HG03460 (cell line): ENCODE results near the gene ZC3H7A.

Experiments used
- ATAC-seq: cut with Tn5 transposase; IDR thresholded peaks from one replicate; pipeline ENCODE4 v1.9.1; 2021; ENCODE audit not compliant: unreplicated experiment

ZC3H7A gene

GRCh38 chr16:11740567-11740966 is 56.5 kb downstream of the ZC3H7A start:
- no peak for ATAC-seq

GRCh38 chr16:11738742-11739544 is 58.1 kb downstream of the ZC3H7A start:
- ATAC-seq = no peak

GRCh38 chr16:11737713-11738112 is 59.3 kb downstream of the ZC3H7A start:
- no peak for ATAC-seq

- ATAC-seq = no peak
Measured at GRCh38 chr16:11736903-11737302, 60.2 kb downstream of the ZC3H7A start.

GRCh38 chr16:11735787-11736186 is 61.3 kb downstream of the ZC3H7A start:
- ATAC-seq = no peak

GRCh38 chr16:11734653-11735043 is 62.4 kb downstream of the ZC3H7A start:
- no peak for ATAC-seq

GRCh38 chr16:11734025-11734652 is 62.9 kb downstream of the ZC3H7A start:
- no peak for ATAC-seq

GRCh38 chr16:11731222-11731621 is 65.8 kb downstream of the ZC3H7A start:
- ATAC-seq = no peak

- ATAC-seq = no peak
Measured at GRCh38 chr16:11729787-11730186, 67.3 kb downstream of the ZC3H7A start.

GRCh38 chr16:11727796-11728543 is 69.1 kb downstream of the ZC3H7A start:
- no peak for ATAC-seq

GRCh38 chr16:11726008-11726407 is 71.0 kb downstream of the ZC3H7A start:
- ATAC-seq = no peak

- no peak for ATAC-seq
Measured at GRCh38 chr16:11725457-11725856, 71.6 kb downstream of the ZC3H7A start.

GRCh38 chr16:11722468-11722808 is 74.6 kb downstream of the ZC3H7A start:
- no peak for ATAC-seq

GRCh38 chr16:11721781-11722467 is 75.1 kb downstream of the ZC3H7A start:
- ATAC-seq = no peak

- no peak for ATAC-seq
Measured at GRCh38 chr16:11719762-11720161, 77.3 kb downstream of the ZC3H7A start.

- ATAC-seq = no peak
Measured at GRCh38 chr16:11719171-11719570, 77.9 kb downstream of the ZC3H7A start.

GRCh38 chr16:11717811-11718210 is 79.2 kb downstream of the ZC3H7A start:
- ATAC-seq = no peak

- ATAC-seq = no peak
Measured at GRCh38 chr16:11716336-11716735, 80.7 kb downstream of the ZC3H7A start.

- no peak for ATAC-seq
Measured at GRCh38 chr16:11715246-11715947, 81.7 kb downstream of the ZC3H7A start.

- ATAC-seq = no peak
Measured at GRCh38 chr16:11712122-11712521, 84.9 kb downstream of the ZC3H7A start.

GRCh38 chr16:11711662-11712061 is 85.4 kb downstream of the ZC3H7A start:
- no peak for ATAC-seq
